Middle frontal gyrus (tissue), 1 donor: ENCODE data around the gene ZBBX.
"Not testable (repeated sequence)": the region's sequence is repeated elsewhere in the genome, so short reads cannot be mapped to it uniquely, and the experiment has no call there.

Experiments used
- DNase-seq: peaks from one replicate; pipeline ENCODE4 v3.0.0-alpha.2; 2015; ENCODE audit warnings: low spot score; ENCODE audit errors: extremely low spot score

Gene ZBBX, protein sequence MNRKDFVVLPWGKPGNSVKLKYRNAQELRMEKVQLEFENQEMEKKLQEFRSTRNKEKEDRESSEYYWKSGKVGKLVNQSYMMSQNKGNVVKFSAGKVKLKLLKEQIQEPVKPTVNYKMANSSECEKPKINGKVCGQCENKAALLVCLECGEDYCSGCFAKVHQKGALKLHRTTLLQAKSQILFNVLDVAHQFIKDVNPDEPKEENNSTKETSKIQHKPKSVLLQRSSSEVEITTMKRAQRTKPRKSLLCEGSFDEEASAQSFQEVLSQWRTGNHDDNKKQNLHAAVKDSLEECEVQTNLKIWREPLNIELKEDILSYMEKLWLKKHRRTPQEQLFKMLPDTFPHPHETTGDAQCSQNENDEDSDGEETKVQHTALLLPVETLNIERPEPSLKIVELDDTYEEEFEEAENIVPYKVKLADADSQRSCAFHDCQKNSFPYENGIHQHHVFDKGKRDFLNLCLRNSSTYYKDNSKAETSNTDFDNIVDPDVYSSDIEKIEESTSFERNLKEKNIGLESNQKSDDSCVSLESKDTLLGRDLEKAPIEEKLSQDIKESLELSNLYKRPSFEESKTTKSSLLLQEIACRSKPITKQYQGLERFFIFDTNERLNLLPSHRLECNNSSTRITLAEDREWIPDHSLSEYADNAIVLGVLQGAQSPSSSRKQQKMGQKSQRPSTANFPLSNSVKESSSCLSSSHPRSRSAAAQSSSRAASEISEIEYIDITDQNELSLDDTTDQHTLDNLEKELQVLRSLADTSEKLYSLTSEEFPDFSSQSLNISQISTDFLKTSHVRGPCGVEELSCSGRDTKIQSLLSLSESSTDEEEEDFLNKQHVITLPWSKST

DNA sequence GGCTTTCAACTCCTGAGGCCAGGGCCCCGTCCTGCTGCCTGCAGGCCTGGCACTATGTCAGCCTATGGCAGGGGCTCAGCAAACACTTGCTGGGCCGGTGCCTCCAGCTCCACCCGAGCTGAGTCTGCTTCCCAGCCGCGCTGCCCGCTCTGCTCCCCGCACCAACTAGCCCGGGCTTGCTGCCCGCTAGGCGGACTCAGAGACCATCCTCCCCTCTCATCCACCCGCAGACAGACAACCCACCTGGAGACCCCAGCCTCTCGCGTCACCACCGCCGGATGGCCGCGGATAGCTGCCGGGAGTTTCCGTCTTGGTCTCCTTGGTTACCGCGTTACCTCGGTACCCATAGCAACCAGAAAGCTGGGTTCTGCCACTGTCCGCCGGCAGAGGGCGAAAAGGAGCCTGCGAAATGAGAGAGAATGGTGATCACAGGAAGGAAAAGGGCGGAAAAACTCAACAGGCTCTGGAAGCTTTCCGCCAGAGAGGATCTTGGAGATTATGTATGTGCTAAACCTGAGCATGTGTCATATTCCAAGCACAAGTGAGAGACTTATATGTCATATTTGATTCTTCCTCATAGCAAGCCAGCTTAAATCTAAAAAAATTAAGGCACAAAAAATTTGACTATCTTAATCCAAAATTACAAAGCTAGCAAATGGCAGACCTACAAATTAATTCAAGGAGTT, at the start of gene ZBBX:
Gene ZBBX, minus strand, starts transcription at position 294 of the 686 bp plus-strand sequence. CDS start 7,396 bp downstream, outside the sequence.
- peak; percentile 88 for DNase-seq

DNA sequence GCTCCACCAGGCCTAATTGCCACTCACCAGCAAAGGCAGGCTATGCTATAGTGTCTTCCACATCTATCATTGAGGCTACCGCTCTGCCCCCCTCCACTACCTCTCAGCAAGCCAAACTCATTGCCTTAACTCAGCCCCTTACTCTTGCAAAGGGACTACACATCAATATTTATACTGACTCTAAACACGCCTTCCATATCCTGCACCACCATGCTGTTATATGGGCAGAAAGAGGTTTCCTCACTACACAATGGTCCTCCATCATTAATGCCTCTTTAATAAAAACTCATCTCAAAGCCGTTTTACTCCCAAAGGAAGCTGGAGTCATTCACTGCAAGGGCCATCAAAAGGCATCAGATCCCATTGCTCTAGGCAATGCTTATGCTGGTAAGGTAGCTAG, 46.9 kb upstream of the ZBBX start:
- not testable (repeated sequence) for DNase-seq

DNA sequence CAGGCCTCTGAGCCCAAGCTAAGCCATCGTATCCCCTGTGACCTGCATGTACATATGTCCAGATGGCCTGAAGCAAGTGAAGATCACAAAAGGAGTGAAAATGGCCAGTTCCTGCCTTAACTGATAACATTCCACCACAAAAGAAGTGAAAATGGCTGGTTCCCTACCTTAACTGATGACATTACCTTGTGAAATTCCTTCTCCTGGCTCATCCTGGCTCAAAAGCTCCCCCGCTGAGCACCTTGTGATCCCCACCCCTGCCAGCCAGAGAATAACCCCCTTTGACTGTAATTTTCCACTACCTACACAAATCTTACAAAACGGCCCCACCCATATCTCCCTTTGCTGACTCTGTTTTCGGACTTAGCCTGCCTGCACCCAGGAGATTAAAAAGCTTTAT, 42.3 kb upstream of the ZBBX start:
- not testable (repeated sequence) for DNase-seq

DNA sequence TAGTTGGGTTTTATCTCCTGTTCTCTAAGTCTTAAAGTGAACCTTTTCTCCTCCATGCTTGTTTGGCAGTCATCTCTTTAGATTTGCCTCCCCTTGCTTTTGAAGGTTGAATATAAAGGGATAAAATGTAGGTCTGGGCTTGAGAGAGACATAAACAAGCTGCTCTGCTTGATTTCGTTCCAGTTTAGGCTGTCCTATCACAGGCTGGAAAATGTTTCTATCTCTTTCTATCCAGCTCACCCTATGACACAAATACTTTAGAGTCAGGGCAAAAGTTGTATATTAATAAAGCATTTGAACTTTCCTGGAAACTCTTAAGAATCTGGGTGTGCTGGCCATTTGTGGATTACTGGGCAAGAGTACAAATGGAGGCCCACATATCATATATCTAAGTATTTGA, 29.5 kb upstream of the ZBBX start:
- no peak for DNase-seq

DNA sequence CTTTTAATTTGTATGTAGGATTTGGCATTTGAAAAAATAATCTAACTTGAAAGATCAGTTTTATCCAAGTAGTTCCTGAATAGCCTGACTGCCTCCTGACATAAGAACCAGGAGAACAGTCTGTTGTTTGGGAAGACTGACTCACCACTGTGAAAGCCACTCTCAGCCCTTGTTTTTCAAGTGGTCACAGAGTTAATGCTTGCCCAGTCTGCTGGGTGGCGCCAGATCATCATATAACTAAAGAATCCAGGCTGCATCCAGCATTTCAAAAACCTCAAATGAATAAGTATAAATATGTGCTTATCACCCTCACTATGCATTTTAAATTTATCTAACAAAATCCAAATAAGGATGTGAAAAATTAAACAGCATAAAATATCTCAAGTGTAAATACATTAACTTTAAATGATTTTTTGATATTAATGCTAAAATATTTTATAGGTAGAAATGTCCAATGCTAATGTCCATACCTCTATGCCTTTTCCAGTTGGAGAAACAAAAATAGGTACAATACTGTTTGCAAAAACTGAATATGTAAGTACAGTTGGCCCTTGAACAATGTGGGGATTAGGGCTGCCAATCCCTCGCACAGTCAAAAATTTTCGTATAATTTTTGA, 26.9 kb upstream of the ZBBX start:
- DNase-seq, result peak; percentile 60

DNA sequence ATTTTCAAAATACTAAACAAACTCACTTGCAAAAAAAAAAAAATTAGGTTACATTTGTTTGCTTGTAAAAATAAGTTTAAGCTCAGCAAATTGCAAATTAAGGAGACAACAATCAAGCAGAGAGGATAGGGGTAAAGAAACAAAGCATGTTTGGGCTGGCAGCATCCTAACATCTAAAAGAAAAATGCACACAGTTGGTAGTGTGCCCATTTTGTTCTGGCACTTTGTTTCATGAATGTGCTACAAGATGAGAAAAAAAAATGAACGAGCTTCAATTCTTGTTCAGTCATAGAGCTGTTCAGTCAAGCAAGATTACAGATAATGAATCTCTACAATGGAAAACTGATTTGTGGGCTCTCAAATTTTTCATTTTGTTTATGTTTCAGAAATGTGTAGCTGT, 17.7 kb upstream of the ZBBX start:
- no peak for DNase-seq

DNA sequence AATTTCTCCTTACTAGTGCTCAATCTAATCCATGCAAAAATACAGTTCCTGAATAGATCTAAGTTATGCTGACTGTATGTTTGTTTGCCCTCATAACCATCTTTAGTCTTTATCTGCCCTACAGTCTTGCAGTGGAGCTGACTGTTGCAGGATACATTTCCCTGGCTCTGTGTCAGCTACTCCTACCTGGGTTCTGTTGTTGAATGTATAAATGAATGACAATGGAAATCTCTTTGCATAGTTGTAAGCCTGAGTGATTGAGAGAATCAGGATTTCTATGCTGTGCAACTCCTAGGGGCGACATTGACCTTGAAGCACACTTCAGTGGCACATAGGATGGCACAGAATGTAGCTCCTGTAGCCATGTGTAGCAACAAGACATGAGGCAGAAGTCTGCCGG, 16.0 kb upstream of the ZBBX start:
- DNase-seq, result no peak

DNA sequence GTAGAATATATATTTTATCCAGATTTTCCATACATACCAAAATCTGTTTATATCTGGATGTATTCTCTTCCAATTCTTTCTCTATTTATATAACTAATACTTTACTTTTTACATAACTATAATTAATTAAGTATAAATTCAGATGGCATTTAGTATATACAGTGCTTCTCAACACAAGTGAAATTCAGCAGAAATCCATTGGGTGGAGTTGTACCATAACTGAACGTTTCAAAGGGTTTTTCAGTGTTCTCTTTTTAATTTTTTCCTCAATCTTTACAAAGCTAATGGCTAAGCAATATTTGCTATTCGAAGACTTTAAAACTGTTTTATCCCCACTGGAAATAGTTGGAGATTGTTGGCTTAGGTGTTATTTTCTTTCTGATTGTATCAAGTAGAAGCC, 13.9 kb upstream of the ZBBX start:
- no peak for DNase-seq

DNA sequence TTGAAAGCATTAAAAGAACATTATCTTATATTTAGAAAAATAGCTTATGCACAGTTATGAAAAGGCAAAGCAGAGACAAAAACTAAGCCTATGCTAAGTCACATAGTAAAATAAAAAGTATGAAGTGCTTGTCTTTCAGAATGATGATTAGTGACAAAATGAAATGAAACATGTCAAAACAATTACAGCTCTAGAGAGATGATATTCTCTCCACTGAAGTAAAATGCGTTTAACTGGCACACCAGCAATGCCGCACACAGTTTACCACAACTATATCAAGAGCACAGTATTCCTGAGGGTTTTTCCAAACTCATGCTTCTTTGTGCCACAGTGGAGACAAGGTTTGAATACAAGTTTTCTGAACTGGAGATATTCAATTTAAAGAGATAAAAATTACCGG, 2.1 kb upstream of the ZBBX start:
- DNase-seq, result no peak

DNA sequence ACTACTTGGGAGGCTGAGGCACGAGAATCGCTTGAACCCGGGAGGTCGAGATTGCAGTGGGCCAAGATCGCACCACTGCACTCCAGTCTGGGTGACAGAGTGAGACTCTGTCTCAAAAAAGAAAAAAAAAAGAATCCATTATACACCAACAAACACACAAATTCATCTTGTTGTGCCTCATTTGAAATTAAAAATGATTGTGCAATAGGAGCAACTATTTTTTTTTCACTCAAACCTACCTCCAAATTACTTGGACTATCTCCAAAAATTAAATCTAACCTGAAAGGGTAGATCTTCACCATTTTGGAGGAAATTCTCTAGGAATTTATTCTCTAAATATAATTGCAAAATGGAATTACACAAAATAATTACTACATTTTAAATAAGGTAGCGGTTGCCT, 4.6 kb downstream of the ZBBX start:
- no peak for DNase-seq

DNA sequence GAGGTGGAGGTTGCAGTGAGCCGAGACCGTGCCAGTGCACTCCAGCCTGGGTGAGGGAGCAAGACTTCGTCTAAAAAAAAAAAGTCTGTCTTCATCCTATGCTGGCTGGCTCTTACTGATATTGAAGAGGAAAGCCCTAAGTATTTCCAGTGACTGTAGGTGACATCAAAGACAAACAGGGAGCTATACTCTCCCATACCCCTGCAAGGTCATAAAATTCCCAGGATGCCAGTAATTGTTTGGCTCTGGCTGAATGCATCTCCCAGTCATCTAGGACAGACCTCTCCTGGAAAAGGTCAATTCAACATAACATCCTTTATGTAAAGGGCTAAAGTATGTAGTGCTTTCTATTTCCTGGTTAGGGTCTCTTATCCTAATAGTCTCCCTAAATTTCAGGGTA, 8.0 kb downstream of the ZBBX start:
- no peak for DNase-seq

DNA sequence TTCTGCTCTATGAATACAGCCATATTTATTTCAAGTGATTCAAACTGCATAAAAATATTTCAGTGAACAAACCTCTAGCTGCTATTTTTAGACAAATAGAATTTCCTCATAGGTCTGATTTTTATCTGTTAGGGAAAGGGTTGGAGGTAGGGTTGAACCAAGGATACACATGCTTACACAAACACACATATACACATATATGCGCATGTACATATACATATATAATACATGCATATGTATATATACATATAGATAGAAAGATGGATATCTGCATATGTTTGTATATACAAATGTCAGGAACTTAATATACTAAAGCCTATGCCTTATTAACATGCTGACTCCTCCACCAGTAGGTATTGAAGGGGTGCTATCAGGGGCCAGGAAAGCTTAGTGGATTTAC, 18.1 kb downstream of the ZBBX start:
- no peak for DNase-seq

DNA sequence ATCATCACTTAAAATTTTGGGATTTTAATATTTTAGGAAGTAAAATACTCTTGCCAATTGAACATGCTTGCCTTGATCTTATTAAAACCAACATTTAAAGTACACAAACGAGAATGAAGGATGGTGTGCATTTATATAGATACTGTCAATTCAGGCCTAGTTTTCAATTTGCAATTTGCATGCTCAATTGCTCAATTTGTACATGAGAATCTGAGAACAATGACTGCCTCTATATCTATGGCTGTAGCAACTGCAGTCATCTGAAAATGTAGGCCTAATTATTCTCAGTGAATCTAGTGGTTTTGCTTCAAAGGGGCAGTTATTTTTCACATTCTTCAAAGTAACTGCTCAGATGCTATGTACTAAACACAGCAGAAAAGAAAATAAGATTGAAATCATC, 18.8 kb downstream of the ZBBX start:
- DNase-seq, result no peak

DNA sequence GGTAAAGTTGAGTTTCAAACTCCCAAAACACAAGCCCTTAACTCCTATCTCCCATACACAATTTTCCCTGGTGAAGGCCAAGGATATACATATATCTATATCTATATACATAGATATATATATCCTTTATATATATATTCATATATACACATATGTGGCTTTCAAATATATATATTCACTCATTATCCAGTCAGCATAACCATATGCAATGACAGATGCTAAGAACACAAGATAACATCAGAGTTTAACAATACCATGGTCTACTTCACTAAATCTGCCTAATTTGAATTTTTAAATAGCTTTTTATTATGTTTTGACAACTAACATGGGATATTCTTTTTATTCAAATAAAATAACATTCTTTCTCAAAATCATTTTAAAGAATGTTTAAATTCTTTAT, 24.7 kb downstream of the ZBBX start:
- DNase-seq, result no peak

DNA sequence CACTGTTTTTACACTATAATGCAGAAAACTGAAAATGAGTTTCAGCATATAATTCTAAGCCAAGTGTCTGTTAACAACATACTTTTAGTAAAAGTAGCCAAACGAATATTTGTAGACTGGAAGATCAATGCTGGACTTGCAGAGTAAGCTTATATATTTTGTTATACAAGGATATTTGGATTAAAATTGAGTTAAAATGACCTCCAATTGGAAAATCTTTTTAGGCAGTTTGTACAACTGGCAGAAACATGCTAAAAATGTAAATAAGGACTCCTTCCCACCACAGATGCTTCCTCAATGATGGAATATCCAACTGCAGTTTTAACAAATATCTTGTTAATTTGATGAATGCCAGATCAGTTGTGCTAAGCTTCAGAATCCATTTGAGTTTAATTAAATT, 25.3 kb downstream of the ZBBX start:
- DNase-seq, result no peak

DNA sequence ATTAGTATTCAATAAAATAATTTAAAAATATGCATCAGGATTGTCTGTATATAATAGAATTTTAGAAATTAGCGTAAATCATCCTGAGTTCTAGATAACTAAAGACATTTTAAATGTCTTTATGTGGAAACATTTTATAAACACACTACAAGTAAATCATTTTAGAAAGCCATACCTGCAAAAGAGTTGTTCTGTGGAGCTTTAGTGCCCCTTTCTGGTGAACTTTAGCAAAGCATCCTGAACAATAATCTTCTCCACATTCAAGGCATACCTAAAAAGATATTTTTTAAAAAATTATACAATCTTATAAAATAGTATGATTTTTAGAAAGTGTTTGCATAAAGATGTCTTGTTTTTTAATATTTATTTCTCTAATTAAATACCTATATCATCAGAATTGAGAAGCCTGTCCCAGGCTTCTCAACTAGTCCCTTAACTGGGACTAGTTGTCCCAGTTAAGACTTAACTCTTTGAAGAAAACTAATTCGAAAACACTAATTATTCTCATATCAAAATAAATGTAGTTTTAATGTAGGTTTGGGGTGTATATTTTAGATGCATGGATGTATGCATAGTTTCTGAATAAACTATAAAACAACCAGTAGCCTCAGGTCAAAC, 29.7 kb downstream of the ZBBX start:
- no peak for DNase-seq

DNA sequence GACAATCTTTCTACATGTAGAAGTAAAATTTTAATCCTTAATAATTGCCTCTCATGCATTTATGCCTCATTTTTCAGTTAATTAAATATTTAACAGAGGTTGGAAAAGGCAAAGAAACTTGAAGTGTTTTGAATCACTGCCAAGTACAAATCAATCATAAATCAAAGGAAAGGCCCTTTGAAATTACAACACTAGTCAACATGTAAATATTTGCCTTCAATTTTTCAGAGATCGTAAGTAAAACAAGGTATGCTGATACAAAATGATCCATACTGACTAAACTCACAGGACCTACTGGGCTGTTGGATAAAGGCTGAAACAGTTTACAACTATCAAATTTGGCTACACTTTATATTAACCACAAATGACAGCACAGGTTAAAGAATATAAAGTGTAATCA, 33.9 kb downstream of the ZBBX start:
- DNase-seq, result no peak

DNA sequence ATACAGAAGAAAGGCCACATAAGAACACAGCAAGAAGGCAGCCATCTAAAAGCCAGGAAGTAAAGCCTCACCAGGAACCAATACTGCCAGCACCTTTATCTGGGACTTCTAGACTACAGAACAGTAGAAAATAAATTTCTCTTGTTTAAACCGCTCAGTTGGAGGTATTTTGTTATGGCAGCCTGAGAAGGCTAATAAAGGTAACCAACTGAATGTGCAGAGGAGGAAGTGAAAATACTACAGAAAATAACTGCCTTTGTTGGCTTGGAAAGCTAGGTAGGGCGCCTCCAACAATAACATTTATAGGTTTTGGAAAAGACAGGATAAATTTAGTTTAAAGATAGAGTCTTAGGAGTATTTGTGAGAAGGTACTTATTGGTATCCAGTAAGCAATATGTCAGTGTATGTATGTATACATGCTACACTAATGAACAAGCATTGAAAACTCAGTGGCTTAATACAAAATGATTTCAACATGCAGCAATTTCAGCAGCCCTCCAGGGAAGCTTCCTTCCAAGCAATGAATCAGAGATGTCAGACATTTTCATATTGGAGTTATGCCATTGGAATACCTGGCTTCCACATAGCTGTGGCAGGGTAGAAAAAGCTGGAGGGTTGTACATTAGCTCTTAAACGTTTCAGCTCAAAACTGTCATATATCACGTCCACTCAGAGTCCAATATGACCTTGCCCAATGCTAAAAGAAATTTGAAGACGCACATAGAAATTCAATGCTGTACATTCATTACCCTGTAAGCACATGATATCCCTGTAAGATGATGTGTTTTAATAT, 48.9 kb downstream of the ZBBX start:
- DNase-seq, result no peak

DNA sequence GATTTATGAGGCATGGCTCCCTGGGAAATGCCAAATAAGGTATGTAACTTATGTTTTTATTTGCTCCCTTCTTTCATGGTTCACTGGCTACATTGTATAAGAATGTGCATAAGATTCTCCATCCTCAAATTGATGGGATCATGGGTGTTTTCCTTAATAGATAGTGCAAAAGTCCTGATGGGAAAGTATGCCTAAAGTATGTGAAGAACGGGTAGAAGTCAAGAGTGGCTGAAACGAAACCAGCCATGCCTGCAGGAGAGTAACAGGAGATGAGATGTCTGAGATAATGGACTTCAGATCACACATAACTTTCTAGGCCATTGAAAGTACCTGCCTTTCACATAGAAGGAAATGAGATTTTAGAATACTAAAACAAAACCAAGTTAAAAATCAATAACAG, 56.5 kb downstream of the ZBBX start:
- DNase-seq, result no peak

DNA sequence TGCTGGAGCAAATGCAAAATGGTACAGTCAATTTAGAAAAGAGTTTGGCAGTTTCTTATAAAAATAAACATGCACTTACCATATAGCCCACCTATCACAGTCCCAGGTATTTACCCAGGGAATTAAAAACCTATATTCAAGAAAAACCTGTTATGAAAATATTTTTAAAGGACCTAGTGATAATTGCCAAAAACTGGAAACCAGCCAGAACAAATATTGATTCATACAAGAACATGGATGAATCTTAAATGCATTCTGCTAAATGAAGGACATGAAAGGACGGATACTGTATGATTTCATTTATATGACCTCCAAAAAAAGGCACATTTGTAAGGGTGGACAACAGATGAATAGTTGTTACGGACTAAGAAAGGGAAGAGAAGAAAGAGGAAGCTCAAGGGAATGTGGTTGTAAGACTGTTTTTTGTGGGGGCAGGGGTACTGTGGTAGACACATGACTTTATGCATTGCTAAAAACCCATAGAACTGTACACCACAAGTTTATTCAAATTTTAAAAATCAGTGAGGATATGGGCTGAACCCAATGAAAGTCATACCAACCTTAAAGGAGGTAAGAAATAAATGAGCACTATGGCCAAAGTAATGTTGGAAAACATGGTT, 61.0 kb downstream of the ZBBX start:
- no peak for DNase-seq
